NCI-H2171 treated with DMSO at 0.1 percent for 48 hours (cell line): ENCODE measurements around the gene GABRG3.
"Not testable (repeated sequence)": the region's sequence is repeated elsewhere in the genome, so short reads cannot be mapped to it uniquely, and the experiment has no call there.

Source experiments
- DNase-seq: peaks from one replicate; lab custom pipeline; 2025; lab: John Stamatoyannopoulos, UW

The GABRG3 gene

DNA sequence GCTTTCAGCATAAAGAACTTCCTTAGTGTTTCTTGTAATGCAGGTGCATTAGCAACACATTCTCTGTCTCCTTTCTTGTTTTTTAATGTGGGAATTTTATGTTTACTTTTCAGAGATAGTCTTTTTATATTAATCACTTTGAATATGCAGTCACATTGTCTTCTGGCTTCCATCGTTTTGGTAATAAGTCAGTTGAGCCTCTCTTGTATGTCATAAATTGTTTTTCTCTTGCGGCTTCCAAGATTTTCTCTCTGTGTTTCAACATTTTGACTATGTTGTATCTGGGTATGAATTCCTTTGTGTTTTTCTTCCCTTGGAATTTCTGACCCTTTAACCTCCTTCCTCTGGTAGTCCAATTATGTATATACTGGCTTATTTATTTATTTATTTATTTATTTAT is 25.3 kb downstream of the GABRG3 start:
- DNase-seq, result no peak

GRCh38 chr15:27003003-27003402 is 32.0 kb downstream of the GABRG3 start:
- not testable (repeated sequence) for DNase-seq

DNA sequence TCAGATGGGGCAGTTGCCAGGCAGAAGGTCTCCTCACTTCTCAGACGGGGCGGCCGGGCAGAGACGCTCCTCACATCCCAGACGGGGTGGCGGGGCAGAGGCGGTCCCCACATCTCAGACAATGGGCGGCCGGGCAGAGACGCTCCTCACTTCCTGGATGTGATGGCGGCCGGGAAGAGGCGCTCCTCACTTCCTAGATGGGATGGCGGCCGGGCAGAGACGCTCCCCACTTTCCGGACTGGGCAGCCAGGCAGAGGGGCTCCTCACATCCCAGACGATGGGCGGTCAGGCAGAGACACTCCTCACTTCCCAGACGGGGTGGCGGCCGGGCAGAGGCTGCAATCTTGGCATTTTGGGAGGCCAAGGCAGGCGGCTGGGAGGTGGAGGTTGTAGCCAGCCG is 33.2 kb downstream of the GABRG3 start:
- DNase-seq, result not testable (repeated sequence)

DNA sequence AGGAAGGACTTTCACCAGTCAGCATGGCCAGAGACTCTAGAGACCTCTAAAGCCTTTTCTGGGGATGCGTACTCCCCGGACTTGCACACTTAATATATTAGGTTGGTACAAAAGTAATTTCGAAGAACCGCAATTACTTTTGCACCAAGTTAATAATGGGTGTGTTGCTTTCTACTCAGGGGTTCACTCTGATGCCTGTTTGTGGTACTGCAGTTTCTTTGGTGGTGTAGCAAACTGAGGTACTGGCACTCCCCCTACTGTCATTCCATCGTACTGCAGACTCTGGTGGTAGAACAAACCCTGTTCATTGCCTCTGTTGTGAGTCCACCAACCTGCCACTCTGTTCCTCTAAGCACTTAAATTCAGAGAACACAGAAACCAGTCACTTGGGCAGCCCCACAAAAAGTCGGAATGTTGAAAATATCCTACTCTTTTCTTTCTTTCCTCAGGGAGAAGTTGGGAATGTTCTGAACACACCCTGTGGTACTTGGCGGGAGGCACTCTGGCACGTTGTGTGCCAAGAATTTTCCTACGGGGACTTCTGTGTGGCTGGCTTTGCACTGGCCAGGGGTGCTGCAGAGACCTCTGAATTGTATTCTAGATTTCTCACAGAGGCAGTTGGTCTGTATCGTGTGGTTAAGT is 46.3 kb downstream of the GABRG3 start:
- DNase-seq, result peak; percentile 82

GRCh38 chr15:27019687-27020086 is 48.7 kb downstream of the GABRG3 start:
- DNase-seq, result no peak

DNA sequence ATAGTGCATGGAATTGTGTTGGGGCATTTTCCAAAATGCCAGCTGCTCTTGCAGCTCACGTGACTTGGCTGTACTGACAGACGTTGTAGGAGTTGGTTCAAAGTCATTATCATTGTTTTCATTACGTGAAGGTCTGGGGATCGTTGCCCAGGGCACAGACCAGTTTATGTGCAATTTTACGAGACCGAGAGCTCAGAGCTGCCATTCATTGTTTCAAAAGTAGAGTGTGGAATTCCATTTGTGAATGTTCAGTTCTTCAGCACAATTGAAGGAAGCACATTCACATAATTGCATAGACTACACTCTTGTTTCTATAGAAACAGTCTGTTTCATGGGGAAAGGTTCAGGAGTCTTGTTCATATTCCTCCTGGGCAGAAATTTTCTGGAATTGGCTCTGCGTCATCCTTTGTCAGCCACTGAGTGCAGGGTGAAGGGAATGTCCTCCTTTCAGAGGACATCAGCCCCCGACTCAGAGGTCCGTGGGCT is 54.5 kb downstream of the GABRG3 start:
- no peak for DNase-seq

GRCh38 chr15:27027229-27027628 is 56.2 kb downstream of the GABRG3 start:
- DNase-seq, result no peak

DNA sequence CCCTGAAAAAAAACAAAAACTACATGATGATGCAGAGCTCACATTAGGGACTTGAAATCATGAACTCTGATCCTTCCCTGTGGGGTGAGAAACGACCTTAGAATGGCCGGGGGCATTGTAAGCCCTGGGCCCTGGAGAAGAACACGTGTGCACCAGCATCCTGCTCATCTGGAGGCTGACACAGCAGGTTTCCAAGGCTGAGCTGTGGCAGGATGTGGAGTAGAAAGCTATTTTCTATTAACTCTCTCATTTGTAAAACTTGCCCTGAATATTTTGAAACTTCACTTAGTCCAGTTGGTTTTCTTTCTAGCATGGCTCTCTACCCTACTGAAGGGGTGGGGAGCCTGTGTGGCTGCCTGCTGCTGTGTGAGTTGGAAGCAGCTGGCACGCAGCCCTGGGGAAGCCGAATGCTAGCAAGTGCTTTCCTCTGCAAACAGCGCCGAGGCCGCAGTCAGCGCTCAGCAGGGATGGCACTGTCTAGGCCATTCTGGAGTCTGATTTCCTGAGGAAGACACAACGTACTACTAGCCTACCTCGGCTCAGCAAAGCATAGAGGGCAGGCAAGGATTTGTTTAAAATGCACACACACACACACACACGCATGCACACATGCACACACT is 58.0 kb downstream of the GABRG3 start:
- DNase-seq, result peak; percentile 13

GRCh38 chr15:27036210-27036609 is 65.2 kb downstream of the GABRG3 start:
- no peak for DNase-seq

GRCh38 chr15:27037501-27037900 is 66.5 kb downstream of the GABRG3 start:
- DNase-seq, result no peak

- DNase-seq, result no peak
Observed at GRCh38 chr15:27039152-27039551, 68.2 kb downstream of the GABRG3 start.

DNA sequence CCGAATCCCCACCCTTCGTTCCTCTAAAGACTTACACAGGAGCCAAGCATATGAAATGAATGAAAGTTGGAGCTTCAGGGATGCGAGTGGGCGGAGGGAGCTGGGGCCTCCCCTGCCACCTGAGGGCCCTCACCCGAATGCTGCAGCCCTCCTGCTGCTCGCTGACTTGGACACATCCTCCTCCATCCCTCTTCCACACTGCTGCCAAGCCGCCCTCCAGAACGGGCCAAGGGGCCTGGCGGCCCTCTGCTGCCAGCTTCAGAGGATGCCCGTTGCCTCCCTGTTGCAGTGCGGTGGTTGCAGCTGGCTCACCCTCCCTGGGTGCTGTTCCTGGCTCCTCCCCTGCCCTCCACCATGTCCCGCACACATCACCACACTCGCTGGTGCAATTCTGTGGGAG is 71.2 kb downstream of the GABRG3 start:
- no peak for DNase-seq

- DNase-seq, result no peak
Observed at GRCh38 chr15:27042646-27043045, 71.7 kb downstream of the GABRG3 start.

GRCh38 chr15:27043770-27044169 is 72.8 kb downstream of the GABRG3 start:
- DNase-seq, result no peak

DNA sequence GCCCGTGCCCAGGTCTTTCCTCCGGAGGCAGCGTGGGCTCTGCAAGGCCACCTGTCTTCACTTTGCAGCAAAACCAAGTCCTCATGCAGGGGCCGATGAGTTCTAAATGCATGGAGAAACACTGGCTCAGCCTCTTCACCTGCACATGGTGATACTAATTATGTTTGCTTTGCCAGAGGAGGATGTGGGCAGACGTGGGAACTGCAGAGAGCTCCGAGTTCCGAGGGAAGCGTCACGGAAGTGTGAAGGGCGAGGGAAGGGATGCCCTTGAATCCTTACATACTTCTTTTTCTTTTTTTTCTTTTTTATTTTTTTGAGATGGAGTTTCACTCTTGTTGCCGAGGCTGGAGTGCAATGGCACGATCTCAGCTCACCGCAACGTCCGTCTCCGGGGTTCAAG is 74.8 kb downstream of the GABRG3 start:
- no peak for DNase-seq

DNA sequence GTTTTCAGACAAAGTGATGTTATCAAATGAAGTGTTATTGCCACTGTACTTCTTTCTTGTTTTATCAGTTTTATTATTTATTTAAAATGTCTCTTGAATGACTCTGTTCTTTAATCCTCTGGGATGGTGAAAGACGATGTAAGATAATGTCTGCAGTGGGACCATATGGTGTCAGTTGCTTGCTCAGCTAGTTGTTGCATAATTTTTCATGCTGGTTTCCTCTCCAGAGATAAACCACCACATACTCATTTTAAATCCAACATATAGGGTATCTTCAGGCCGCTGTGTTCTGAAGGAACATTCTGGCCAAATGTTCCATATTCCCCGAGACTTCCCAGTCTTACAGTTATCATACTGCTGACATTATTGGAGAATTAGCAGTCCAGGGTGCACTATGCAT is 75.9 kb downstream of the GABRG3 start:
- DNase-seq, result peak; percentile 12

GRCh38 chr15:27050163-27050562 is 79.2 kb downstream of the GABRG3 start:
- no peak for DNase-seq

- no peak for DNase-seq
Observed at GRCh38 chr15:27054426-27054825, 83.4 kb downstream of the GABRG3 start.

GRCh38 chr15:27057904-27058645 is 87.1 kb downstream of the GABRG3 start:
- DNase-seq, result no peak

DNA sequence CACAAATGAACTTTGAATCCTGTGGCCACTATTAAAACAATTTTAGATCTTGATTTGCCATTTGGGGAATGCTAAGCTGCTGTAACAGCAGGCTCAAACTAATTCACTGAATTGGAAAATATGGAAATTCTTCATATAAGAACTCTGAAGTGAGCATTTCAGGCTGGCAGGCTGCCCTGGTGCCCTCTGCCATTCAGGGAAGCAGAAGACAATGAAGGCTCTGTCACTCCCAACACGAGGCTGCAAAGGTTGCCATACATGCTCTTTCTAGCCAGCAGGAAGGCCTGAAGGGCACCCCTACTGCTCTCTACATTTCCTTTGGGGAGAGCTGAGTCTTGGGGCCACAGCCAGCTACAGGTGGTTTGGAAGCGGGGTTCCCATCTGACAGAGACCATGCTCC is 88.0 kb downstream of the GABRG3 start:
- no peak for DNase-seq

DNA sequence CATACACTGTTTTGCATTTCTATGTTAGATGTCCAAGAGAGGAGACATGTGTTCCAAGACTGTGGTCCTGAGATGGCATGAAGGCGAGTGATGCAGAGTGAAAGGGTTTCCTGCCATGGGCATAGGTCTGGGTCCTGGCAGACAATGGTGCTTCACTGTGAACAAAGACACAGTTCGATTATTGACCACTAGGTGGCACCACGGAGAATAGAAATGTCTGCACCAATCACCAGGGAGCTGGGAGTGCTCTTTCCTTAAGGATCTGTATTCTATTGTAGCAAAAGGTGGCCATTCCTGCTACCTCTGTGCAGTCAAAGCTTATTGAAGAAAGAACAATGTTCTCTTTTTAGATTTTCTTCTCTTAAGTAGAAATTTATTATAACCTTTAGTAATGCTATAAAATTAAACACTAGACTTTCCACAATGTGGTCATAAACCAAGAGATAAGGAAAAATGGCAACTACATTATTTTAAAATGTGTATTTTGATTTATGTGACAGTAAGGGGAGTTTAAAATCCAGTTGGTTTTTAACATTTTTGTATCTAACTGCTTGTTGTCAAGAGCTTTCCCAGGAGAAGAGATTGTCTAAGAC is 88.7 kb downstream of the GABRG3 start:
- peak; percentile 67 for DNase-seq

- peak; percentile 58 for DNase-seq
Observed at GRCh38 chr15:27061739-27062138, 90.8 kb downstream of the GABRG3 start.

DNA sequence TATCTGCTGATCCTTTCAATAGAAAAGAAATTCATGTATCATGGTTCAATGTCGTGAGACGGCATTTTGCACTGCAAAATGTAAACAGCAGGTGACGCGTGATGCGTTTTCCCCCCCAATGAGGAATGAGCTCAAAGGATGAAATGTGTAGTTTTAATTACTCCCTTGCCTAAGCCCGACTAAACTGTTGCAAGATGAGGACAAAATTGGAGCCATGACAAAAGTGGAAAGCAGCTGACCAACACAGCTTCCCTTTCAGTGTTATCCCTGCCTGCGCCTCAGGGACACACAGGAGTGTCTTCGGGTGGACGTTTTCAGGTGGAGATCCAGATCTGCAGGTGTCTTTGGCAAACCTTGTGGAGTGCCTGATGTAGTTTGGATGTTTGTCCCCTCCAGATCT is 92.0 kb downstream of the GABRG3 start:
- DNase-seq, result no peak
